ENCODE data around the gene GNA15. TPM values are rescaled to one million over a fixed set of nuclear protein-coding genes. Genes with fewer than 3 reads are reported as not detected.

Gene GNA15
- total and polyA plus RNA-seq, 2 donors (not counting 1 experiment from before 2014, with no cell fraction given), result not detected

- Histone ChIP-seq H3K9me3 (ENCODE audit: control insufficient read depth, insufficient read depth, low read depth, low read length) (no peaks in the 10 kb centered on the region), H3K4me1 (ENCODE audit: control insufficient read depth, extremely low read depth, insufficient read depth, low read length) (no peaks in the 10 kb centered on the region), H3K27me3 (ENCODE audit: control insufficient read depth, insufficient read depth, low read length) (no peaks in the 10 kb centered on the region), H3K27ac (ENCODE audit: insufficient read depth, low read length) (no peak overlapping the region), H4K20me1 (ENCODE audit: control insufficient read depth, extremely low read depth, insufficient read depth, low read length) (no peaks in the 10 kb centered on the region), H3K36me3 (ENCODE audit: control insufficient read depth, insufficient read depth, low read length) (peaks cover 9% of the 10 kb centered on the region), H3K4me2 (ENCODE audit: extremely low read depth, insufficient read depth, low read length) (no peak overlapping the region), H3K79me2 (ENCODE audit: control insufficient read depth, insufficient read depth, low read length) (peaks cover 20% of the 10 kb centered on the region), H3K9ac (ENCODE audit: insufficient read depth, low read length) (no peak overlapping the region), H3K4me3 (replicated peaks in 1 of 4; ENCODE audit: control extremely low read depth in 1 of 4, insufficient read depth in 1 of 4, low read depth in 3 of 4, low read length in 4 of 4) (no peak overlapping the region), H2AFZ (ENCODE audit: low read length) (no peak overlapping the region)
- DNase-seq (ENCODE audit: low read depth in 2 of 2), result no peak
- no peak for TF ChIP-seq CTCF (conservative IDR thresholded peaks at IDR 0.05 in 1 of 2, IDR thresholded peaks at IDR 0.05 in 1 of 2; ENCODE audit: low read depth in 1 of 2, low read length in 2 of 2)
- no peak for TF ChIP-seq EZH2 (IDR thresholded peaks at IDR 0.05; ENCODE audit: low read length, missing control alignments)
Observed at GRCh38 chr19:3114018-3114726, 21.7 kb upstream of the GNA15 start.

DNA sequence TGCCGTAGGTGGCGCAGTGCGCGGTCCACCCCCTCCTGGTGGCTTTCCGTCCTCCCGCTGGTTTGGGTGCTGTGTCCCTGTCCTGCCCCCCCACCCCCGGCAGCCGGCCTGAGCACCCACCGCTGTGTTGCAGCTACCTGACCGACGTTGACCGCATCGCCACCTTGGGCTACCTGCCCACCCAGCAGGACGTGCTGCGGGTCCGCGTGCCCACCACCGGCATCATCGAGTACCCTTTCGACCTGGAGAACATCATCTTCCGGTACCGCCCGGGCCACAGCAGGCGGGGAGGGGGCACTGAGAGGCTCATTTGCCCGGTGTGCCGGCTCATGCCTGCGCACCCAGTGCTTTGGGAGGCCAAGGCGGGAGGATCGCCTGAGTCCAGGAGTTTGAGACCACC, 21.0 kb upstream of the GNA15 start:
- no peaks in the 10 kb centered on the region for H3K4me1 ChIP-seq (ENCODE audit: control insufficient read depth, extremely low read depth, insufficient read depth, low read length)
- no peak overlapping the region for H3K4me3 ChIP-seq (replicated peaks in 1 of 4; ENCODE audit: control extremely low read depth in 1 of 4, insufficient read depth in 1 of 4, low read depth in 3 of 4, low read length in 4 of 4)
- no peaks in the 10 kb centered on the region for H3K27me3 ChIP-seq (ENCODE audit: control insufficient read depth, insufficient read depth, low read length)
- no peak for DNase-seq (ENCODE audit: low read depth in 2 of 2)
- no peak overlapping the region for H2AFZ ChIP-seq (ENCODE audit: low read length)
- H4K20me1 ChIP-seq (ENCODE audit: control insufficient read depth, extremely low read depth, insufficient read depth, low read length), result no peaks in the 10 kb centered on the region
- no peak overlapping the region for H3K4me2 ChIP-seq (ENCODE audit: extremely low read depth, insufficient read depth, low read length)
- H3K27ac ChIP-seq (ENCODE audit: insufficient read depth, low read length), result no peak overlapping the region
- no peak overlapping the region for H3K9ac ChIP-seq (ENCODE audit: insufficient read depth, low read length)
- H3K9me3 ChIP-seq (ENCODE audit: control insufficient read depth, insufficient read depth, low read depth, low read length), result no peaks in the 10 kb centered on the region
- TF ChIP-seq CTCF (conservative IDR thresholded peaks at IDR 0.05 in 1 of 2, IDR thresholded peaks at IDR 0.05 in 1 of 2; ENCODE audit: low read depth in 1 of 2, low read length in 2 of 2), result no peak
- TF ChIP-seq EZH2 (IDR thresholded peaks at IDR 0.05; ENCODE audit: low read length, missing control alignments), result no peak
- peaks cover 14% of the 10 kb centered on the region for H3K79me2 ChIP-seq (ENCODE audit: control insufficient read depth, insufficient read depth, low read length)
- H3K36me3 ChIP-seq (ENCODE audit: control insufficient read depth, insufficient read depth, low read length), result peaks cover 9% of the 10 kb centered on the region

GRCh38 chr19:3115411-3115810, 20.4 kb upstream of the GNA15 start:
- TF ChIP-seq EZH2 (IDR thresholded peaks at IDR 0.05; ENCODE audit: low read length, missing control alignments) (no peak), CTCF (conservative IDR thresholded peaks at IDR 0.05 in 1 of 2, IDR thresholded peaks at IDR 0.05 in 1 of 2; ENCODE audit: low read depth in 1 of 2, low read length in 2 of 2) (no peak)
- Histone ChIP-seq H3K4me3 (replicated peaks in 1 of 4; ENCODE audit: control extremely low read depth in 1 of 4, insufficient read depth in 1 of 4, low read depth in 3 of 4, low read length in 4 of 4) (no peak overlapping the region), H3K79me2 (ENCODE audit: control insufficient read depth, insufficient read depth, low read length) (peaks cover 10% of the 10 kb centered on the region), H2AFZ (ENCODE audit: low read length) (no peak overlapping the region), H3K4me2 (ENCODE audit: extremely low read depth, insufficient read depth, low read length) (no peak overlapping the region), H3K9me3 (ENCODE audit: control insufficient read depth, insufficient read depth, low read depth, low read length) (no peaks in the 10 kb centered on the region), H3K27ac (ENCODE audit: insufficient read depth, low read length) (no peak overlapping the region), H3K27me3 (ENCODE audit: control insufficient read depth, insufficient read depth, low read length) (no peaks in the 10 kb centered on the region), H4K20me1 (ENCODE audit: control insufficient read depth, extremely low read depth, insufficient read depth, low read length) (no peaks in the 10 kb centered on the region), H3K9ac (ENCODE audit: insufficient read depth, low read length) (no peak overlapping the region), H3K36me3 (ENCODE audit: control insufficient read depth, insufficient read depth, low read length) (peaks cover 9% of the 10 kb centered on the region), H3K4me1 (ENCODE audit: control insufficient read depth, extremely low read depth, insufficient read depth, low read length) (no peaks in the 10 kb centered on the region)
- no peak for DNase-seq (ENCODE audit: low read depth in 2 of 2)
